T-cell (primary cell): ENCODE results near the gene BHMT2. TPM values are rescaled to one million over a fixed set of nuclear protein-coding genes. Genes with fewer than 3 reads are reported as not detected.

Experiments
- ATAC-seq, 4 experiments: fragments of 200-7000 bp in 3 of 4; fragments of 150-1000 bp in 1 of 4; cut with Tn5 transposase; replicated peaks in 1 of 4; 1 replicate in 3 of 4; 2 replicates in 1 of 4; pipeline ENCODE4 v1.10.0; 2021; ENCODE audit warnings: moderate library complexity in 3 of 4, mild to moderate bottlenecking in 2 of 4, moderate number of reproducible peaks in 1 of 4
- CTCF ChIA-PET, 2 donors: fragments of 300-600 bp; sonication (Branson Sonifier 250); formaldehyde crosslinking; loops; one replicate each; lab custom pipeline; 2022; ENCODE audit warnings: antibody characterized with exemption in 2 of 2; lab: Charles Lee
- POLR2A ChIA-PET, 2 donors: fragments of 300-600 bp; sonication (Branson Sonifier 250); formaldehyde crosslinking; loops; one replicate each; lab custom pipeline; 2022; ENCODE audit warnings: antibody characterized with exemption in 2 of 2; lab: Charles Lee
- DNase-seq, 35 experiments: peaks; one replicate each; pipeline versions ENCODE4 v3.0.0 to v3.0.0-alpha.2; 2013 to 2023
- H3K27ac ChIP-seq: one replicate; pipeline ENCODE4 v1.5.1; 2013; ENCODE audit warnings: low read length
- H3K27me3 ChIP-seq, 2 experiments: replicated peaks in 1 of 2; 1 replicate in 1 of 2; 2 replicates in 1 of 2; pipeline versions ENCODE4 v1.6.1 to v1.7.0; 2013; ENCODE audit warnings: low read length in 1 of 2, mixed read lengths in 1 of 2; ENCODE audit not compliant: control insufficient read depth in 2 of 2, insufficient read depth in 2 of 2; ENCODE audit errors: extremely low read depth in 1 of 2
- H3K36me3 ChIP-seq, 2 donors: 1 replicate in 1 of 2; 2 replicates in 1 of 2; pipeline versions ENCODE4 v1.6.1 to v1.7.0; 2013; ENCODE audit warnings: low read length in 1 of 2; ENCODE audit not compliant: control insufficient read depth in 2 of 2, insufficient read depth in 1 of 2; ENCODE audit errors: extremely low read depth in 1 of 2
- H3K4me1 ChIP-seq, 2 experiments: 1 replicate in 1 of 2; 2 replicates in 1 of 2; pipeline versions ENCODE4 v1.6.1 to v1.7.0; 2013; ENCODE audit warnings: low read length in 2 of 2, mixed read lengths in 1 of 2; ENCODE audit not compliant: insufficient read depth in 2 of 2, control insufficient read depth in 1 of 2; ENCODE audit errors: extremely low read depth in 1 of 2
- H3K4me3 ChIP-seq, 2 donors: 1 replicate in 1 of 2; 2 replicates in 1 of 2; pipeline versions ENCODE4 v1.5.1 to v1.7.0; 2013; ENCODE audit warnings: mild to moderate bottlenecking in 2 of 2, low read length in 1 of 2, moderate library complexity in 1 of 2; ENCODE audit not compliant: control insufficient read depth in 1 of 2; ENCODE audit errors: extremely low read depth in 1 of 2
- H3K9me3 ChIP-seq: 2 replicates; pipeline ENCODE4 v1.7.0; 2013
- H3K27ac Mint-ChIP-seq, 2 donors: one replicate each; pipeline ENCODE4 v1.8.0; 2020 to 2021; ENCODE audit warnings: mild to moderate bottlenecking in 2 of 2, mixed read lengths in 2 of 2
- H3K27me3 Mint-ChIP-seq, 2 donors: one replicate each; pipeline ENCODE4 v1.8.0; 2021 to 2022; ENCODE audit warnings: mixed read lengths in 2 of 2
- H3K36me3 Mint-ChIP-seq: one replicate; pipeline ENCODE4 v1.8.0; 2021; ENCODE audit warnings: mixed read lengths
- H3K4me1 Mint-ChIP-seq, 3 donors: one replicate each; pipeline ENCODE4 v1.8.0; 2020 to 2022; ENCODE audit warnings: mixed read lengths in 3 of 3, mild to moderate bottlenecking in 1 of 3
- H3K4me3 Mint-ChIP-seq, 3 donors: one replicate each; pipeline ENCODE4 v1.8.0; 2020 to 2022; ENCODE audit warnings: mild to moderate bottlenecking in 3 of 3, mixed read lengths in 3 of 3, moderate library complexity in 3 of 3
- H3K9me3 Mint-ChIP-seq, 3 donors: one replicate each; pipeline ENCODE4 v1.8.0; 2020 to 2022; ENCODE audit warnings: mixed read lengths in 3 of 3
- WGBS: methylation state at CpG from one replicate; pipeline ENCODE4 v1.1.5; 2013; ENCODE audit warnings: missing lambda C conversion rate; ENCODE audit not compliant: insufficient coverage; 5-methylcytosine and 5-hydroxymethylcytosine counted together
- total RNA-seq, 35 experiments: library from RNA in 6 of 35; stranded (reverse) in 6 of 35; fragments of 120-200 nt in 1 of 35; gene quantifications; one replicate each; pipeline versions ENCODE4 v1.2.1 to v1.2.4 and lab custom pipeline; 2013 to 2026

BHMT2 gene
- total RNA-seq, 5 donors from 2014 or later (not counting 1 experiment from before 2014, with no cell fraction given), result 0.19 to 0.38 TPM; not detected in 3

- no peak for ATAC-seq
- peaks cover 0 to 9% (median 5%) of the 10 kb centered on the region in 3 donors for H3K9me3 Mint-ChIP-seq
- Histone ChIP-seq H3K36me3 (no peaks in the 10 kb centered on the region), H3K9me3 (no peaks in the 10 kb centered on the region), H3K4me3 (no peak overlapping the region), H3K27me3 (no peaks in the 10 kb centered on the region), H3K4me1 (peaks cover 2 to 9% of the 10 kb centered on the region in 2 experiments), H3K27ac (no peak overlapping the region)
- POLR2A ChIA-PET, result no interaction called here
- H3K36me3 Mint-ChIP-seq, result no peaks in the 10 kb centered on the region
- H3K27ac Mint-ChIP-seq, result no peak overlapping the region
- WGBS, result 90% methylated on average over 3 of the region's 5 CpGs
- peaks cover 8 to 12% (median 8%) of the 10 kb centered on the region in 3 donors for H3K4me1 Mint-ChIP-seq
- no peak overlapping the region for H3K4me3 Mint-ChIP-seq
- peaks cover 5 to 6% of the 10 kb centered on the region in 2 donors for H3K27me3 Mint-ChIP-seq
- DNase-seq, result no peak
- CTCF ChIA-PET, result no interaction called here
Observed at GRCh38 chr5:79135790-79136553, 66.4 kb downstream of the BHMT2 start.

- H3K27me3 ChIP-seq, result no peaks in the 10 kb centered on the region
- DNase-seq (no peak), ATAC-seq (no peak)
- Mint-ChIP-seq H3K9me3 (peaks cover 0 to 9% (median 5%) of the 10 kb centered on the region in 3 donors), H3K36me3 (no peaks in the 10 kb centered on the region), H3K4me3 (no peak overlapping the region), H3K27me3 (peaks cover 5 to 6% of the 10 kb centered on the region in 2 donors), H3K4me1 (peaks cover 8 to 12% (median 8%) of the 10 kb centered on the region in 3 donors), H3K27ac (no peak overlapping the region)
- WGBS, result no CpG with 5 or more reads among the region's 2 CpGs
- no peaks in the 10 kb centered on the region for H3K9me3 ChIP-seq
- ChIA-PET POLR2A (no interaction called here), CTCF (no interaction called here)
- H3K27ac ChIP-seq, result no peak overlapping the region
- H3K4me1 ChIP-seq, result peaks cover 2 to 9% of the 10 kb centered on the region in 2 experiments
- no peaks in the 10 kb centered on the region for H3K36me3 ChIP-seq
- no peak overlapping the region for H3K4me3 ChIP-seq
Observed at GRCh38 chr5:79136618-79137017, 67.1 kb downstream of the BHMT2 start.

Other genes starting within 250 kb of the BHMT2 start
- gene ARSB, start 84.5 kb upstream of the BHMT2 start, total RNA-seq, result 1 to 10 TPM; 5.6 to 7.1 (median 6.9) TPM
- gene DMGDH, start 93 bp upstream of the BHMT2 start, total RNA-seq, result 1 to 10 TPM in 2 of 5 donors, under 1 TPM in 3; 0.43 to 2.7 (median 0.70) TPM
- gene BHMT, start 42.0 kb downstream of the BHMT2 start, total RNA-seq, result 1 to 10 TPM in 1 of 5 donors, under 1 TPM in 2, not detected in 2; 0.38 to 1.6 (median 0.76) TPM
- gene JMY, start 166.4 kb downstream of the BHMT2 start, total RNA-seq, result 10 to 100 TPM; 18.0 to 45.3 (median 21.1) TPM